Spleen (tissue), 7 donors: ENCODE results near the gene EEF2.
A peak's percentile ranks its signal among the peaks of the same experiment; 100 is the strongest.

Experiments used
- CTCF ChIP-seq, 11 experiments: fragments of 200-600 bp in 7 of 11; fragments of 450-650 bp in 4 of 11; sonication (generic) in 4 of 11; IDR thresholded peaks in 8 of 11; conservative IDR thresholded peaks in 3 of 11; 1 replicate in 7 of 11; 2 replicates in 4 of 11; pipeline versions ENCODE4 v1.4.0 to v1.8.0; 2016 to 2021; ENCODE audit warnings: antibody characterized with exemption in 11 of 11, inconsistent platforms in 4 of 11, mild to moderate bottlenecking in 1 of 11
- POLR2AphosphoS5 ChIP-seq, 3 donors: sonication (generic); formaldehyde crosslinking; IDR thresholded peaks; one replicate each; pipeline ENCODE4 v1.5.1; 2017; ENCODE audit warnings: antibody characterized with exemption in 3 of 3
- donor health status: DM: no; HTN: no; CAD: no; lungs with moderate emphysema.
- donor health status: DM: no; HTN: no; CAD: no.
- donor health status: DM: no; HTN: no; CAD: no.

DNA sequence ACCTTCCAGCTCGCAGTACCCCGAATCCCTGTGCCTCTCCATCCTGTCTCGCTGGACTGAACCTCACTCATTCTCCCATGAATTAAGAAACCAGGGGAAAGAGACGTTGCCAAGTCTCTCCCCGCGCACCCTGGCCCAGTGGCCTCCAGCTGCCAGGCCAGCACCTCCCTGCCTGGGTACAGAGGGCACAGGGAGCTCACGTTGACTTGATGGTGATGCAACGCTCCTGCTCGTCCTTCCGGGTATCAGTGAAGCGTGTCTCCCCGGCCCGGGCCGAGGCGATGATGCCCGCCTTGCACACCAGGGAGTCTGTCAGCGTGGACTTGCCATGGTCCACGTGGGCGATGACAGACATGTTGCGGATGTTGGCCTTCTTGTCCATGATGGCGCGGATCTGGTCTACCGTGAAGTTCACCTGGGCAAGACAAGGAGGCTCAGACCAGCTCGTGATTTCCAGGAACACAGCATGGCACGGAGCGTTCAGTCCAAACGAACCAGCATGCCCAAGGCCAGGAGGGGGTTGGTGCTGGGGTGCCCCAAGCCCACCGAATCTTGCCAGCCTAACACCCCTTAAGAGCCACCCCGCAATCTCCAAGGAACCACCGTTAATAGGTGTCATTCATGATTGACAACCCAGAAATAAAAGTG, 1.2 kb downstream of the EEF2 start:
- TF ChIP-seq CTCF (IDR thresholded peaks at IDR 0.05 in 8 of 11, conservative IDR thresholded peaks at IDR 0.05 in 3 of 11) = no peak
- TF ChIP-seq POLR2AphosphoS5 (IDR thresholded peaks at IDR 0.05) = peak; percentile 67 to 78 (median 71)
